Thyroid gland (tissue), 4 donors: ENCODE results near the gene CREG2.

ENCODE experiments used
- POLR2A ChIP-seq, 2 donors: fragments of 450-650 bp; IDR thresholded peaks; one replicate each; pipeline ENCODE4 v1.6.1; 2017; ENCODE audit warnings: antibody characterized with exemption in 2 of 2, mild to moderate bottlenecking in 2 of 2, moderate library complexity in 1 of 2
- TF ChIP-seq, protein P1 (sequence below), 6 experiments: fragments of 200-600 bp in 3 of 6; fragments of 450-650 bp in 3 of 6; sonication (generic) in 3 of 6; IDR thresholded peaks; one replicate each; pipeline ENCODE4 v1.5.1; 2016 to 2019; ENCODE audit warnings: antibody characterized with exemption in 6 of 6, mild to moderate bottlenecking in 2 of 6, inconsistent platforms in 1 of 6, moderate library complexity in 1 of 6

DNA sequence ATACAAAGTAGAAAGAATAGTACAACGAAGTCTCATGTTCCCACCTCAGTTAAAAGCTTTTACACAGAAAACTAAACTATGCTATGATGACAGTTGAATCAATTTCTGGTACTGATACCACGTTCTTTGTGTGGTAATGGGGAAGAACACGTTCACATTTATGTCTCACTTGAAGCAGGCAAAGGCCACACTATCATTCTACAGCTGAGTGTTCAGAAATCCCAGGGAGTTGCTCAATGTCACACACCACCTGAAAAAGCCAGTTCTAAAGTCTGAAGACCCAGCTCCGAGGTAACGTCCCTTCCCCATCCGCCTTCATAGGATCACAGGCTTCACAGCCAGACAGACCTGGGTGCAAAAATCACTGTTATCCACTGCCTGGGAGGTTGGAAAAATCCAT is 87.7 kb downstream of the CREG2 start:
- TF ChIP-seq, protein P1, sequence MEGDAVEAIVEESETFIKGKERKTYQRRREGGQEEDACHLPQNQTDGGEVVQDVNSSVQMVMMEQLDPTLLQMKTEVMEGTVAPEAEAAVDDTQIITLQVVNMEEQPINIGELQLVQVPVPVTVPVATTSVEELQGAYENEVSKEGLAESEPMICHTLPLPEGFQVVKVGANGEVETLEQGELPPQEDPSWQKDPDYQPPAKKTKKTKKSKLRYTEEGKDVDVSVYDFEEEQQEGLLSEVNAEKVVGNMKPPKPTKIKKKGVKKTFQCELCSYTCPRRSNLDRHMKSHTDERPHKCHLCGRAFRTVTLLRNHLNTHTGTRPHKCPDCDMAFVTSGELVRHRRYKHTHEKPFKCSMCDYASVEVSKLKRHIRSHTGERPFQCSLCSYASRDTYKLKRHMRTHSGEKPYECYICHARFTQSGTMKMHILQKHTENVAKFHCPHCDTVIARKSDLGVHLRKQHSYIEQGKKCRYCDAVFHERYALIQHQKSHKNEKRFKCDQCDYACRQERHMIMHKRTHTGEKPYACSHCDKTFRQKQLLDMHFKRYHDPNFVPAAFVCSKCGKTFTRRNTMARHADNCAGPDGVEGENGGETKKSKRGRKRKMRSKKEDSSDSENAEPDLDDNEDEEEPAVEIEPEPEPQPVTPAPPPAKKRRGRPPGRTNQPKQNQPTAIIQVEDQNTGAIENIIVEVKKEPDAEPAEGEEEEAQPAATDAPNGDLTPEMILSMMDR (IDR thresholded peaks at IDR 0.05), result no peak
- no peak for TF ChIP-seq POLR2A (IDR thresholded peaks at IDR 0.05)
